ENCODE results near the gene TBL1Y.

TBL1Y gene

GRCh38 chrY:6972271-6972887 lies 61.9 kb downstream of the TBL1Y start:
- TF ChIP-seq CTCF (conservative IDR thresholded peaks at IDR 0.05; ENCODE audit: low read depth, low read length) = no peak
- DNase-seq (ENCODE audit: low read depth) = no peak
- H3K4me3 ChIP-seq (ENCODE audit: low read depth, low read length) = no peak overlapping the region

- TF ChIP-seq CTCF (conservative IDR thresholded peaks at IDR 0.05; ENCODE audit: low read depth, low read length) = no peak
- H3K4me3 ChIP-seq (ENCODE audit: low read depth, low read length) = no peak overlapping the region
- no peak for DNase-seq (ENCODE audit: low read depth)
Observed at GRCh38 chrY:6974971-6975370, 64.5 kb downstream of the TBL1Y start.

- no peak for TF ChIP-seq CTCF (conservative IDR thresholded peaks at IDR 0.05; ENCODE audit: low read depth, low read length)
- H3K4me3 ChIP-seq (ENCODE audit: low read depth, low read length) = no peak overlapping the region
- DNase-seq (ENCODE audit: low read depth) = no peak
Observed at GRCh38 chrY:6977783-6978182, 67.3 kb downstream of the TBL1Y start.

GRCh38 chrY:6983221-6983620 lies 72.7 kb downstream of the TBL1Y start:
- H3K4me3 ChIP-seq (ENCODE audit: low read depth, low read length) = no peak overlapping the region
- no peak for TF ChIP-seq CTCF (conservative IDR thresholded peaks at IDR 0.05; ENCODE audit: low read depth, low read length)

GRCh38 chrY:6987811-6988210 lies 77.3 kb downstream of the TBL1Y start:
- H3K4me3 ChIP-seq (ENCODE audit: low read depth, low read length) = no peak overlapping the region
- no peak for TF ChIP-seq CTCF (conservative IDR thresholded peaks at IDR 0.05; ENCODE audit: low read depth, low read length)
- no peak for DNase-seq (ENCODE audit: low read depth)

More at GRCh38 chrY:6983221-6983620, 72.7 kb downstream of the TBL1Y start:
- no peak for DNase-seq (ENCODE audit: low read depth)

- no peak for DNase-seq (ENCODE audit: low read depth)
- TF ChIP-seq CTCF (conservative IDR thresholded peaks at IDR 0.05; ENCODE audit: low read depth, low read length) = no peak
Observed at GRCh38 chrY:6989886-6990620, 79.6 kb downstream of the TBL1Y start.

GRCh38 chrY:6992041-6992440 lies 81.5 kb downstream of the TBL1Y start:
- no peak for TF ChIP-seq CTCF (conservative IDR thresholded peaks at IDR 0.05; ENCODE audit: low read depth, low read length)
- H3K4me3 ChIP-seq (ENCODE audit: low read depth, low read length) = no peak overlapping the region
- no peak for DNase-seq (ENCODE audit: low read depth)

More at GRCh38 chrY:6989886-6990620, 79.6 kb downstream of the TBL1Y start:
- no peak overlapping the region for H3K4me3 ChIP-seq (ENCODE audit: low read depth, low read length)
